Tibial artery (tissue), 4 donors: Measurements from ENCODE around the gene ZBTB16.

Source experiments
- DNase-seq, 2 donors: peaks; one replicate each; pipeline ENCODE4 v3.0.0-alpha.2; 2019
- H3K27ac ChIP-seq, 2 donors: fragments of 200-600 bp; sonication (generic) in 1 of 2; 1 replicate in 1 of 2; 2 replicates in 1 of 2; pipeline ENCODE4 v1.5.1; 2018 to 2019; ENCODE audit warnings: mild to moderate bottlenecking in 1 of 2
- H3K27me3 ChIP-seq, 2 donors: fragments of 200-600 bp; sonication (generic) in 1 of 2; one replicate each; pipeline versions ENCODE4 v1.5.1 to v1.6.0; 2016 to 2019
- H3K36me3 ChIP-seq, 3 donors: fragments of 200-600 bp; sonication (generic) in 2 of 3; one replicate each; pipeline ENCODE4 v1.5.1; 2016 to 2019; ENCODE audit warnings: mild to moderate bottlenecking in 2 of 3
- H3K4me1 ChIP-seq, 4 donors: fragments of 200-600 bp; sonication (generic) in 2 of 4; 1 replicate in 3 of 4; 2 replicates in 1 of 4; pipeline ENCODE4 v1.5.1; 2016 to 2019
- H3K4me3 ChIP-seq, 2 donors: fragments of 200-600 bp; sonication (generic) in 1 of 2; 1 replicate in 1 of 2; 2 replicates in 1 of 2; pipeline ENCODE4 v1.5.1; 2018 to 2019; ENCODE audit warnings: mild to moderate bottlenecking in 2 of 2
- H3K9me3 ChIP-seq, 3 donors: fragments of 200-600 bp; sonication (generic) in 1 of 3; one replicate each; pipeline ENCODE4 v1.5.1; 2016 to 2019
- CTCF ChIP-seq, 2 experiments: fragments of 200-600 bp in 1 of 2; fragments of 450-650 bp in 1 of 2; IDR thresholded peaks; one replicate each; pipeline ENCODE4 v1.5.1; 2017 to 2019; ENCODE audit warnings: antibody characterized with exemption in 2 of 2, mild to moderate bottlenecking in 1 of 2, moderate library complexity in 1 of 2
- intact Hi-C: fragments of 100-400 bp; cut with DNase I; formaldehyde crosslinking; loops from one replicate; pipeline ENCODE4 v1.15.0; 2023; ENCODE audit warnings: low total_unique reads

Gene ZBTB16

DNA sequence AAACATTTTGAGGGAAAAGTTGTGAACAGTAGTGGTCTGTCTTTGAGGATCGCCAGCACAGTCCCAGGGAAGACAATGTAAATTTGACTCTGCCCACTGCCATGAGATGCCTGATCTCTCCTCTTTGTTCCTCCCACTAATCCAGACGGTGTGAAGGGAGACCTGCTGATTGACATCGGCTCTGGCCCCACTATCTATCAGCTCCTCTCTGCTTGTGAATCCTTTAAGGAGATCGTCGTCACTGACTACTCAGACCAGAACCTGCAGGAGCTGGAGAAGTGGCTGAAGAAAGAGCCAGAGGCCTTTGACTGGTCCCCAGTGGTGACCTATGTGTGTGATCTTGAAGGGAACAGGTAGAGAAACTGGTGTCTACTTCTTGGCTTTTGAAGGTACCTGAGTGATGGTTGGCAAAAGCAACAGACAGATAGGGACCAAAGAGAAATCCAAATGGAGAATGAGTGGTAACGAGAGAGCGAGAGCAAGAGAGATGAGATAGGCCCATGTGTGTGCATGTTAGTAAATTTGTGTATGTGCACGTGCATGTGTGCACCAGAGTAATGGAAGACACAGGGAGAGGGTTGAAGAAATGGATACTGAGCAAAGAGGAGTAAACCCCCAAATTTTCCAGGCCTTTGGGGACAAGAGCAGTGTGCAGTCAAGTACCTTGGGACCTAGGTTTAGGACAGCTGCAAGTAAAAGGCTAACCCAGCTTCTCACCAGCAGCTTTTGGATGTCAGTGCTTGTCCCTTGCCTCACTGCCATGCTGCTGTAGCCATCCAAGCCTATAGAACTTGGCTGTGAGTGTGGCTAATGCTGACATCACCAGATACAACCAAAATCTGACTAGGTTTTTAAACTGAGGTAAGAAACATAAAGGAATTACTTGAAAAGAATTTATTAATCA, 238.5 kb downstream of the ZBTB16 start:
- Histone ChIP-seq H3K36me3 (peaks cover 40 to 55% (median 48%) of the 10 kb centered on the region in 3 donors), H3K4me1 (peaks cover 0 to 60% (median 18%) of the 10 kb centered on the region in 4 donors), H3K4me3 (peak overlapping the region; percentile 60 to 64), H3K27ac (peak overlapping the region; percentile 92 to 94), H3K27me3 (no peaks in the 10 kb centered on the region), H3K9me3 (peaks cover 0 to 11% (median 7%) of the 10 kb centered on the region in 3 donors)
- no peak for TF ChIP-seq CTCF (IDR thresholded peaks at IDR 0.05)
- no peak for DNase-seq
- intact Hi-C loops, result no loop called here

GRCh38 chr11:114298710-114299109, 239.2 kb downstream of the ZBTB16 start:
- Histone ChIP-seq H3K27me3 (no peaks in the 10 kb centered on the region), H3K4me3 (peak overlapping the region; percentile 60 to 64), H3K36me3 (peaks cover 46 to 61% (median 54%) of the 10 kb centered on the region in 3 donors), H3K9me3 (peaks cover 0 to 11% (median 7%) of the 10 kb centered on the region in 3 donors), H3K27ac (peak overlapping the region; percentile 92 to 94), H3K4me1 (peaks cover 0 to 60% (median 14%) of the 10 kb centered on the region in 4 donors)
- no peak for TF ChIP-seq CTCF (IDR thresholded peaks at IDR 0.05)
- intact Hi-C loops, result no loop called here
- DNase-seq, result no peak
